ENCODE measurements around the gene GCNT1.
"Not testable (repeated sequence)": the region's sequence is repeated elsewhere in the genome, so short reads cannot be mapped to it uniquely, and the experiment has no call there.

GCNT1 gene

GRCh38 chr9:76458903-76459693 is at the start of gene GCNT1:
TSS of gene GCNT1 (plus strand) at chr9:76459182. CDS start at chr9:76502382, 43,200 bp downstream.
- DNase-seq = peak; percentile 90

GRCh38 chr9:76412638-76413037 is 46.3 kb upstream of the GCNT1 start:
- DNase-seq = no peak

- DNase-seq = no peak
Measured at GRCh38 chr9:76413658-76414057, 45.3 kb upstream of the GCNT1 start.

- no peak for DNase-seq
Measured at GRCh38 chr9:76414661-76415060, 44.3 kb upstream of the GCNT1 start.

- DNase-seq = no peak
Measured at GRCh38 chr9:76415154-76415553, 43.8 kb upstream of the GCNT1 start.

- no peak for DNase-seq
Measured at GRCh38 chr9:76415731-76416130, 43.3 kb upstream of the GCNT1 start.

GRCh38 chr9:76417394-76417793 is 41.6 kb upstream of the GCNT1 start:
- no peak for DNase-seq

- no peak for DNase-seq
Measured at GRCh38 chr9:76419782-76420380, 39.1 kb upstream of the GCNT1 start.

- DNase-seq = no peak
Measured at GRCh38 chr9:76423216-76424177, 35.5 kb upstream of the GCNT1 start.

GRCh38 chr9:76424491-76424890 is 34.5 kb upstream of the GCNT1 start:
- no peak for DNase-seq

GRCh38 chr9:76425677-76426453 is 33.1 kb upstream of the GCNT1 start:
- DNase-seq = no peak

- no peak for DNase-seq
Measured at GRCh38 chr9:76426807-76427419, 32.1 kb upstream of the GCNT1 start.

GRCh38 chr9:76431601-76432000 is 27.4 kb upstream of the GCNT1 start:
- no peak for DNase-seq

GRCh38 chr9:76433406-76433805 is 25.6 kb upstream of the GCNT1 start:
- DNase-seq = no peak

GRCh38 chr9:76433836-76434235 is 25.1 kb upstream of the GCNT1 start:
- DNase-seq = no peak

GRCh38 chr9:76434897-76435296 is 24.1 kb upstream of the GCNT1 start:
- DNase-seq = not testable (repeated sequence)

GRCh38 chr9:76437017-76437699 is 21.8 kb upstream of the GCNT1 start:
- not testable (repeated sequence) for DNase-seq

GRCh38 chr9:76438841-76439588 is 20.0 kb upstream of the GCNT1 start:
- DNase-seq = no peak

GRCh38 chr9:76441551-76442322 is 17.2 kb upstream of the GCNT1 start:
- no peak for DNase-seq

GRCh38 chr9:76443887-76444286 is 15.1 kb upstream of the GCNT1 start:
- DNase-seq = no peak

Measured in NCI-H1436 (cell line).